ENCODE data around the gene NEK6. TPM values are rescaled to one million over a fixed set of nuclear protein-coding genes. Genes with fewer than 3 reads are reported as not detected.
A peak's percentile ranks its signal among the peaks of the same experiment; 100 is the strongest.

NEK6 gene
- total and polyA plus RNA-seq, 9 of the 15 experiments (the other 6 are each of a cell fraction or from before 2014, with no cell fraction given) = 3.1 to 19.0 (median 8.4) TPM

GRCh38 chr9:124209279-124209678, 48.5 kb upstream of the NEK6 start (continued):
- TF ChIP-seq E2F8 (IDR thresholded peaks at IDR 0.05; ENCODE audit: low read depth, partially characterized antibody) (no peak), GTF2E2 (tag; IDR thresholded peaks at IDR 0.05) (no peak), RBM14 (IDR thresholded peaks at IDR 0.05; ENCODE audit: borderline replicate concordance, insufficient read depth, low read depth, low read length) (no peak), FOXP1 (CRISPR knock-in tag; IDR thresholded peaks at IDR 0.05) (no peak), ZNF23 (CRISPR knock-in tag; IDR thresholded peaks at IDR 0.05) (no peak), LARP7 (IDR thresholded peaks at IDR 0.05) (no peak), RBM34 (IDR thresholded peaks at IDR 0.05; ENCODE audit: borderline replicate concordance, insufficient read depth, low read length) (no peak), ATF6 (CRISPR knock-in tag; IDR thresholded peaks at IDR 0.05) (no peak), ZNF174 (CRISPR knock-in tag; IDR thresholded peaks at IDR 0.05) (no peak), GABPB2 (CRISPR knock-in tag; conservative IDR thresholded peaks at IDR 0.05) (no peak), ZBTB9 (CRISPR knock-in tag; IDR thresholded peaks at IDR 0.05) (no peak), CTCF (IDR thresholded peaks at IDR 0.05 in 2 of 3, conservative IDR thresholded peaks at IDR 0.05 in 1 of 3; ENCODE audit: insufficient read depth in 2 of 3, low read depth in 1 of 3, low read length in 3 of 3) (peak in 2 of 3 experiments; percentile 35 to 50; a peak in 4 of 6 replicates), CREB5 (CRISPR knock-in tag; IDR thresholded peaks at IDR 0.05) (no peak), ZNF140 (CRISPR knock-in tag; IDR thresholded peaks at IDR 0.05) (no peak), HDAC8 (tag; IDR thresholded peaks at IDR 0.05) (no peak), SRF (CRISPR knock-in tag; IDR thresholded peaks at IDR 0.05) (0 out of 4 replicates have a peak, but pooled peaks of 1 of the 2 experiments have one; percentile 19), CTBP1 (IDR thresholded peaks at IDR 0.05; ENCODE audit: borderline replicate concordance) (peak; percentile 42; the same call in 1 of the 2 replicates), SMARCB1 (IDR thresholded peaks at IDR 0.05; ENCODE audit: insufficient read length, low read depth) (no peak), ZNF24 (IDR thresholded peaks at IDR 0.05) (no peak), CHD1 (IDR thresholded peaks at IDR 0.05; ENCODE audit: low read length) (no peak)

All from K562 (cell line).